ENCODE results near the gene PPP1R13B. TPM values are rescaled to one million over a fixed set of nuclear protein-coding genes. Genes with fewer than 3 reads are reported as not detected.

PPP1R13B gene, protein sequence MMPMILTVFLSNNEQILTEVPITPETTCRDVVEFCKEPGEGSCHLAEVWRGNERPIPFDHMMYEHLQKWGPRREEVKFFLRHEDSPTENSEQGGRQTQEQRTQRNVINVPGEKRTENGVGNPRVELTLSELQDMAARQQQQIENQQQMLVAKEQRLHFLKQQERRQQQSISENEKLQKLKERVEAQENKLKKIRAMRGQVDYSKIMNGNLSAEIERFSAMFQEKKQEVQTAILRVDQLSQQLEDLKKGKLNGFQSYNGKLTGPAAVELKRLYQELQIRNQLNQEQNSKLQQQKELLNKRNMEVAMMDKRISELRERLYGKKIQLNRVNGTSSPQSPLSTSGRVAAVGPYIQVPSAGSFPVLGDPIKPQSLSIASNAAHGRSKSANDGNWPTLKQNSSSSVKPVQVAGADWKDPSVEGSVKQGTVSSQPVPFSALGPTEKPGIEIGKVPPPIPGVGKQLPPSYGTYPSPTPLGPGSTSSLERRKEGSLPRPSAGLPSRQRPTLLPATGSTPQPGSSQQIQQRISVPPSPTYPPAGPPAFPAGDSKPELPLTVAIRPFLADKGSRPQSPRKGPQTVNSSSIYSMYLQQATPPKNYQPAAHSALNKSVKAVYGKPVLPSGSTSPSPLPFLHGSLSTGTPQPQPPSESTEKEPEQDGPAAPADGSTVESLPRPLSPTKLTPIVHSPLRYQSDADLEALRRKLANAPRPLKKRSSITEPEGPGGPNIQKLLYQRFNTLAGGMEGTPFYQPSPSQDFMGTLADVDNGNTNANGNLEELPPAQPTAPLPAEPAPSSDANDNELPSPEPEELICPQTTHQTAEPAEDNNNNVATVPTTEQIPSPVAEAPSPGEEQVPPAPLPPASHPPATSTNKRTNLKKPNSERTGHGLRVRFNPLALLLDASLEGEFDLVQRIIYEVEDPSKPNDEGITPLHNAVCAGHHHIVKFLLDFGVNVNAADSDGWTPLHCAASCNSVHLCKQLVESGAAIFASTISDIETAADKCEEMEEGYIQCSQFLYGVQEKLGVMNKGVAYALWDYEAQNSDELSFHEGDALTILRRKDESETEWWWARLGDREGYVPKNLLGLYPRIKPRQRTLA
- total RNA-seq (10 to 100 TPM in 8 of 9 donors, 1 to 10 TPM in 1; 9.6 to 42.4 (median 24.6) TPM), polyA plus RNA-seq (10 to 100 TPM; 14.6 to 24.8 (median 17.0) TPM)
- long read RNA-seq, donor 1, partial matches to known transcripts, result 0 of 3 reads
- long read RNA-seq, donor 1, other reads (novel, unspliced or antisense), result 0 of 3 reads
- long read RNA-seq, donor 2, full-length matches to known transcripts, result 7 of 12 reads
- long read RNA-seq, donor 2, partial matches to known transcripts, result 5 of 12 reads
- long read RNA-seq, donor 2, other reads (novel, unspliced or antisense), result 0 of 12 reads
- long read RNA-seq, donor 3, partial matches to known transcripts, result 0 of 2 reads
- long read RNA-seq, donor 3, other reads (novel, unspliced or antisense), result 0 of 2 reads
- long read RNA-seq, donor 4, partial matches to known transcripts, result 0 of 1 reads
- long read RNA-seq, donor 4, other reads (novel, unspliced or antisense), result 1 of 1 reads
- long read RNA-seq, donor 5, partial matches to known transcripts, result 4 of 6 reads
- long read RNA-seq, donor 5, other reads (novel, unspliced or antisense), result 2 of 6 reads
- long read RNA-seq, donor 6, partial matches to known transcripts, result 0 of 3 reads
- long read RNA-seq, donor 6, other reads (novel, unspliced or antisense), result 3 of 3 reads
- long read RNA-seq, donor 7, partial matches to known transcripts, result 0 of 3 reads
- long read RNA-seq, donor 7, other reads (novel, unspliced or antisense), result 0 of 3 reads
- long read RNA-seq, donor 8, full-length matches to known transcripts, result 3 of 3 reads
- long read RNA-seq, donor 8, partial matches to known transcripts, result 0 of 3 reads
- long read RNA-seq, donor 8, other reads (novel, unspliced or antisense), result 0 of 3 reads
- long read RNA-seq, donor 9, partial matches to known transcripts, result 0 of 3 reads
- long read RNA-seq, donor 9, other reads (novel, unspliced or antisense), result 0 of 3 reads
- long read RNA-seq, donor 10, transcript PPP1R13B-210 (2 exons, 3,137 nt), result major isoform, 5 of 8 reads
- long read RNA-seq, donor 10, partial matches to known transcripts, result 0 of 8 reads
- long read RNA-seq, donor 10, other reads (novel, unspliced or antisense), result 0 of 8 reads

DNA sequence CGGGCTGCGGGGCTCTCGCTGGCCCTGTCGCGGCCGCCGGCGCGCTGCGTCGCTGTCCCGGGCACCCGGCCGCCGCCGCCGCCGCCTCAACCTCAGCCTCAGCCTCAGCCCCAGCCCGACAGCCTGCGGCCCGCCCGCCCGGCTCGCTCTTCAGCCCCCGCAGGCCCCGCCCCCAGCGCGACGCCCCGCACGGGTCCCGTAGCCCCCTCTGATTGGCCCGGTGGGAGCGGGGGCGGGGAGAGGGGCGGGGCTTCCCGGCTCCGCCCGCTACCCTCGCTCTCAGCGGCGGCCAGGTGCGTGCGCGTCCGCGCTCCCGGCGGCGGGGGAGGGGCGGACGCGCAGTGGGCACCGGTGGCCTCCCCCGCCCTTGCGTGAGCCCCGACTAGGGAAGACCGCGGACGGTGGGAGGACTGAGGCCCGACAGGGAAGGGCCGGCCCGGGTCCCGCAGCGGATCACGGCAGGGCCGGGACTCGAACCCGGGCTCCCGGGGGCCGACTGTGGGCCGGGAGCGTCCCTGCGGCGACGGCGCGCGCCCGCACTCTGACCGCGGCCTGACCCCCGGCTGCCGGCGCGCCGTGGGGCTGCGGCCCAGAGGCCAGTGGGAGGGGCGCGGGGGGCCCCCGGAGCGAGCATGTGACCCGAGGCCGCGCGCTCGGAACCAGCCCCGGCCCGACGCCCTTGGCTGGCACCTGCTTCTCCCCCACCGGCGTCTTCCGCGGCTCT lies at the start of gene PPP1R13B:
PPP1R13B (minus strand) TSS at position 125 of the 724 bp plus-strand sequence. CDS start 268 bp downstream, outside the sequence.
- intact Hi-C loops (cut with DNase I), result loop anchor here in 1 of 2 donors (5.0 kb wide), 1 partner anchor 35 kb away; no protein-coding TSS in a partner anchor
- H3K9me3 ChIP-seq (replicated peaks in 1 of 3), result no peaks in the 10 kb centered on the region
- H3K4me3 ChIP-seq, result peak within 1 kb of the TSS; percentile 1 to 99 (median 28)
- peak; percentile 92 to 97 (median 94) for DNase-seq
- peaks cover 16 to 28% of the 10 kb centered on the region in 2 donors for H3K4me1 ChIP-seq (replicated peaks in 1 of 2)
- WGBS, 4 donors, result 0 to 1% (median 0%) methylated on average over 25 to 104 of the region's 104 CpGs; no CpG with 5 or more reads in 1 of the 4 donors
- H3K36me3 ChIP-seq (replicated peaks in 1 of 2), result no peaks in the 10 kb centered on the region
- H3K27me3 ChIP-seq, result no peaks in the 10 kb centered on the region
- TF ChIP-seq, protein P1, sequence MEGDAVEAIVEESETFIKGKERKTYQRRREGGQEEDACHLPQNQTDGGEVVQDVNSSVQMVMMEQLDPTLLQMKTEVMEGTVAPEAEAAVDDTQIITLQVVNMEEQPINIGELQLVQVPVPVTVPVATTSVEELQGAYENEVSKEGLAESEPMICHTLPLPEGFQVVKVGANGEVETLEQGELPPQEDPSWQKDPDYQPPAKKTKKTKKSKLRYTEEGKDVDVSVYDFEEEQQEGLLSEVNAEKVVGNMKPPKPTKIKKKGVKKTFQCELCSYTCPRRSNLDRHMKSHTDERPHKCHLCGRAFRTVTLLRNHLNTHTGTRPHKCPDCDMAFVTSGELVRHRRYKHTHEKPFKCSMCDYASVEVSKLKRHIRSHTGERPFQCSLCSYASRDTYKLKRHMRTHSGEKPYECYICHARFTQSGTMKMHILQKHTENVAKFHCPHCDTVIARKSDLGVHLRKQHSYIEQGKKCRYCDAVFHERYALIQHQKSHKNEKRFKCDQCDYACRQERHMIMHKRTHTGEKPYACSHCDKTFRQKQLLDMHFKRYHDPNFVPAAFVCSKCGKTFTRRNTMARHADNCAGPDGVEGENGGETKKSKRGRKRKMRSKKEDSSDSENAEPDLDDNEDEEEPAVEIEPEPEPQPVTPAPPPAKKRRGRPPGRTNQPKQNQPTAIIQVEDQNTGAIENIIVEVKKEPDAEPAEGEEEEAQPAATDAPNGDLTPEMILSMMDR (IDR thresholded peaks at IDR 0.05), result no peak
- TF ChIP-seq POLR2A (IDR thresholded peaks at IDR 0.05), result peak; percentile 63 to 82
- H3K27ac ChIP-seq, result peak within 1 kb of the TSS in 4 of 5 donors; percentile 18 to 98 (median 86)

GRCh38 chr14:103896578-103896977 lies 49.2 kb upstream of the PPP1R13B start:
- TF ChIP-seq POLR2A (IDR thresholded peaks at IDR 0.05), result no peak
- TF ChIP-seq, protein P1 (IDR thresholded peaks at IDR 0.05), result no peak

GRCh38 chr14:103894723-103895059 lies 47.3 kb upstream of the PPP1R13B start:
- intact Hi-C loops (cut with DNase I), result loop anchor here in 1 of 2 donors (10.0 kb wide), 1 partner anchor 80 kb away; no protein-coding TSS in a partner anchor
- H3K27ac ChIP-seq, result no peak overlapping the region
- no peak for DNase-seq
- no peaks in the 10 kb centered on the region for H3K36me3 ChIP-seq (replicated peaks in 1 of 2)
- TF ChIP-seq, protein P1 (IDR thresholded peaks at IDR 0.05), result no peak
- no peak for TF ChIP-seq POLR2A (IDR thresholded peaks at IDR 0.05)
- WGBS, 4 donors, result 50 to 76% (median 70%) methylated on average over 2 to 7 of the region's 7 CpGs
- H3K4me3 ChIP-seq, result no peak overlapping the region
- H3K4me1 ChIP-seq (replicated peaks in 1 of 2), result peaks cover 8 to 12% of the 10 kb centered on the region in 2 donors
- H3K27me3 ChIP-seq, result no peaks in the 10 kb centered on the region
- H3K9me3 ChIP-seq (replicated peaks in 1 of 3), result no peaks in the 10 kb centered on the region

More at GRCh38 chr14:103896578-103896977, 49.2 kb upstream of the PPP1R13B start:
- no peak for DNase-seq
- 58 to 85% (median 70%) methylated on average over 6 of the region's 6 CpGs for WGBS, 4 donors
- H3K4me1 ChIP-seq (replicated peaks in 1 of 2), result peaks cover 1 to 4% of the 10 kb centered on the region in 2 donors
- no peaks in the 10 kb centered on the region for H3K9me3 ChIP-seq (replicated peaks in 1 of 3)
- H3K27me3 ChIP-seq, result no peaks in the 10 kb centered on the region
- H3K36me3 ChIP-seq (replicated peaks in 1 of 2), result no peaks in the 10 kb centered on the region
- no peak overlapping the region for H3K27ac ChIP-seq
- intact Hi-C loops (cut with DNase I), result loop anchor here in 1 of 2 donors (10.0 kb wide), 1 partner anchor 82 kb away; no protein-coding TSS in a partner anchor
- no peak overlapping the region for H3K4me3 ChIP-seq

All from adrenal gland (tissue), 19 donors.